H1 (cell line): ENCODE measurements around the gene TRIM47. TPM values are rescaled to one million over a fixed set of nuclear protein-coding genes. Genes with fewer than 3 reads are reported as not detected.

Experiments
- CHD1 ChIP-seq: IDR thresholded peaks from 2 replicates; pipeline ENCODE4 v1.6.1; 2012; ENCODE audit warnings: low read depth, low read length, improper control_type of control experiment
- CHD2 ChIP-seq: IDR thresholded peaks from 2 replicates; pipeline ENCODE4 v1.6.1; 2012; ENCODE audit warnings: low read length, improper control_type of control experiment
- CHD7 ChIP-seq: fragments of 300-600 bp; sonication (generic); IDR thresholded peaks from 2 replicates; pipeline ENCODE4 v1.7.1; 2012; ENCODE audit warnings: low read length, moderate library complexity, mild to moderate bottlenecking, inconsistent platforms; ENCODE audit not compliant: insufficient replicate concordance
- JUND ChIP-seq: IDR thresholded peaks from 2 replicates; pipeline ENCODE4 v1.6.1; 2011; ENCODE audit warnings: mild to moderate bottlenecking, improper control_type of control experiment, low read length
- PHF8 ChIP-seq: fragments of 200-600 bp; sonication (generic); conservative IDR thresholded peaks from 2 replicates; pipeline ENCODE4 v1.7.1; 2012; ENCODE audit warnings: low read depth, mild to moderate bottlenecking, inconsistent platforms, low read length, moderate library complexity
- RAD21 ChIP-seq, 2 experiments: IDR thresholded peaks in 1 of 2; conservative IDR thresholded peaks in 1 of 2; 2 replicates each; pipeline ENCODE4 v1.6.1; 2011; ENCODE audit warnings: low read depth in 2 of 2, low read length in 2 of 2, improper control_type of control experiment in 1 of 2, inconsistent platforms in 1 of 2, mild to moderate bottlenecking in 1 of 2, moderate library complexity in 1 of 2
- RBBP5 ChIP-seq: IDR thresholded peaks from 2 replicates; pipeline ENCODE4 v1.7.1; 2012; ENCODE audit warnings: low read depth, mild to moderate bottlenecking, inconsistent platforms, low read length, moderate library complexity, borderline replicate concordance
- SIRT6 ChIP-seq: IDR thresholded peaks from one replicate; pipeline ENCODE4 v1.7.1; 2012; ENCODE audit warnings: low read length, inconsistent platforms
- SRF ChIP-seq: IDR thresholded peaks from 2 replicates; pipeline ENCODE4 v1.6.1; 2011; ENCODE audit warnings: mild to moderate bottlenecking, low read depth, low read length, moderate library complexity
- TAF7 ChIP-seq: optimal IDR thresholded peaks from 2 replicates; pipeline ENCODE3; 2011; ENCODE audit warnings: low read depth, mild to moderate bottlenecking, inconsistent platforms, low read length, moderate library complexity, borderline replicate concordance
- polyA plus RNA-seq, 7 experiments: library from polyadenylated mRNA; depleted of rRNA in 3 of 7; stranded (reverse) in 5 of 7; unstranded in 2 of 7; fragments of >200 nt in 5 of 7; fragments of 200-250 nt in 2 of 7; gene quantifications; 1 replicate in 5 of 7; 2 replicates in 1 of 7; 4 replicates in 1 of 7; pipeline versions ENCODE4 v1.2.1 to v1.2.3, GENCODE V29; 2011 to 2013; ENCODE audit warnings: missing spikeins in 2 of 7, mixed read lengths in 2 of 7
- total RNA-seq: library from RNA; stranded (reverse); fragmentation: NEBNext Ultra II Directional; extraction: Animal tissue kit (Norgen Biotek cat#: 25700); gene quantifications from 2 replicates; pipeline ENCODE4 v1.2.1, GENCODE V29; 2021

The TRIM47 gene
- total and polyA plus RNA-seq, 2 of the 8 experiments (the other 6 are each of a cell fraction or from before 2014, with no cell fraction given): 6.3 to 6.4 TPM

DNA sequence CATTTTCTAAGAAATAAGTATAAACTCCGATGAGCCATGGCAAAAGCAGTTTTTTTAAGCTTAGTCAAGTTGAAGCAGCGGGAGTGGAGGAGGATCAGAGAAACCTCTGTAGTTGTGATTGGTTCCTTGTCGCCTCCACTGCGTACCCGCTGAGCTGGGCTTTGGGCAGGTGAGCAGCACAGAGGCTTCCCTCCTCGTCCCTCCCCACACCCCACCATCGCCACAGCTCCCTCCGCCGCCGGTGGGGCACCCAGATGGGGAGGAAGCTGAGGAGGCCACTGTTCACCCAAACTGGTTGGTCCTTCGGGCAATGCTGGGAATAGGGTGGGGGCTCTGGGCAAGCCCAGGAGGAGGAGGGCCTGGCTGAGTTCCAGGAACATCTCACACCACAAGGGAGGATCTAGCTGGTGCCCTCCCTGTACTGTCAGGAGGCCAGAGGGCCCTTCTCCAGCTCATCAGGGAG lies 31.5 kb upstream of the TRIM47 start (continued):
- TF ChIP-seq SIRT6 (no peak), RBBP5 (no peak), CHD7 (no peak), CHD1 (no peak), CHD2 (no peak), JUND (no peak), RAD21 (IDR thresholded peaks at IDR 0.05 in 1 of 2, conservative IDR thresholded peaks at IDR 0.05 in 1 of 2; ENCODE audit: low read depth in 2 of 2, low read length in 2 of 2) (no peak), TAF7 (no peak), SRF (no peak), PHF8 (no peak)
